Cortex of kidney (tissue), 1 donor: Measurements from ENCODE around the gene UTP25.
"Not testable (repeated sequence)": the region's sequence is repeated elsewhere in the genome, so short reads cannot be mapped to it uniquely, and the experiment has no call there.

ENCODE experiments used
- DNase-seq: peaks from one replicate; lab custom pipeline; 2025; lab: John Stamatoyannopoulos, UW

UTP25 gene

GRCh38 chr1:209898271-209898670, 70.5 kb downstream of the UTP25 start:
- DNase-seq, result not testable (repeated sequence)

- not testable (repeated sequence) for DNase-seq
Measured at GRCh38 chr1:209898851-209899250, 71.1 kb downstream of the UTP25 start.

GRCh38 chr1:209899948-209900347, 72.2 kb downstream of the UTP25 start:
- DNase-seq, result no peak

GRCh38 chr1:209900734-209901133, 73.0 kb downstream of the UTP25 start:
- DNase-seq, result no peak

- no peak for DNase-seq
Measured at GRCh38 chr1:209901211-209901610, 73.4 kb downstream of the UTP25 start.

GRCh38 chr1:209904774-209905173, 77.0 kb downstream of the UTP25 start:
- not testable (repeated sequence) for DNase-seq
